ENCODE measurements around the gene NKAIN2.

DNA sequence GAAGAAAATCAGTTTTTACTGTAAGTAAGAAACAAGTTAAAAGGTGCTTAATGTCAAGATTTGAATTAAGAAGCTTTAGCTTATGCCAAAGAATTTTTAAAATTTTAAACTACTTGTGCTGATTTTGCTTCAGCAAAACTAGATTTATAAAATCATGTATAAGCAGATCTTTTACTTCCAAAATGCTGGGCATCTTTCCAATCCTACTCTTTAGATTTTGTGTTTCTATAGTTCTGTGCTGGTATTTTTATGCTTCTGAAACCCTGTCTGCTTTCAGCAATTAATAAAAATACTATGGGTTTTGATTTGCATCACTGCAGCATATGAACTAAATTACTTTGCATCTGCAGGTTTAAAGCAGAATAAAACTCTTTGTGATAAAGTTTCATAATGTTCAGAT is 920.0 kb downstream of the NKAIN2 start:
- TF ChIP-seq, protein P1, sequence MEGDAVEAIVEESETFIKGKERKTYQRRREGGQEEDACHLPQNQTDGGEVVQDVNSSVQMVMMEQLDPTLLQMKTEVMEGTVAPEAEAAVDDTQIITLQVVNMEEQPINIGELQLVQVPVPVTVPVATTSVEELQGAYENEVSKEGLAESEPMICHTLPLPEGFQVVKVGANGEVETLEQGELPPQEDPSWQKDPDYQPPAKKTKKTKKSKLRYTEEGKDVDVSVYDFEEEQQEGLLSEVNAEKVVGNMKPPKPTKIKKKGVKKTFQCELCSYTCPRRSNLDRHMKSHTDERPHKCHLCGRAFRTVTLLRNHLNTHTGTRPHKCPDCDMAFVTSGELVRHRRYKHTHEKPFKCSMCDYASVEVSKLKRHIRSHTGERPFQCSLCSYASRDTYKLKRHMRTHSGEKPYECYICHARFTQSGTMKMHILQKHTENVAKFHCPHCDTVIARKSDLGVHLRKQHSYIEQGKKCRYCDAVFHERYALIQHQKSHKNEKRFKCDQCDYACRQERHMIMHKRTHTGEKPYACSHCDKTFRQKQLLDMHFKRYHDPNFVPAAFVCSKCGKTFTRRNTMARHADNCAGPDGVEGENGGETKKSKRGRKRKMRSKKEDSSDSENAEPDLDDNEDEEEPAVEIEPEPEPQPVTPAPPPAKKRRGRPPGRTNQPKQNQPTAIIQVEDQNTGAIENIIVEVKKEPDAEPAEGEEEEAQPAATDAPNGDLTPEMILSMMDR (conservative IDR thresholded peaks at IDR 0.05) = no peak
- no peak for TF ChIP-seq ZFX (IDR thresholded peaks at IDR 0.05)

Measured in C4-2B (cell line).